ENCODE measurements around the gene TCF12.

TCF12 gene

DNA sequence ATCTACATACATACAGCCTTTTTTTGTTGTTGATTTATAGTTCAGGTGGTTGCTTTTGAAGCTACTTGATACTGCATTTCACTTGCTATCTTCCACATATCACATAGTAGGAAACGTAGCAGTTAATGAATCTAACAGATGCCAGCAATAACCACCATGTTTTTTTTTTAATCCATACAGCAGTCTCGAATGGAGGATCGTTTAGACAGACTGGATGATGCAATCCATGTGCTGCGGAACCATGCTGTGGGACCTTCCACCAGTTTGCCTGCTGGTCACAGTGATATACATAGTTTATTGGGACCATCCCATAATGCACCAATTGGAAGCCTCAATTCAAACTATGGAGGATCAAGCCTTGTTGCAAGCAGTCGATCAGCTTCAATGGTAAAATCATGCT, 334.6 kb downstream of the TCF12 start:
- no peak for DNase-seq (ENCODE audit: low read depth)

DNA sequence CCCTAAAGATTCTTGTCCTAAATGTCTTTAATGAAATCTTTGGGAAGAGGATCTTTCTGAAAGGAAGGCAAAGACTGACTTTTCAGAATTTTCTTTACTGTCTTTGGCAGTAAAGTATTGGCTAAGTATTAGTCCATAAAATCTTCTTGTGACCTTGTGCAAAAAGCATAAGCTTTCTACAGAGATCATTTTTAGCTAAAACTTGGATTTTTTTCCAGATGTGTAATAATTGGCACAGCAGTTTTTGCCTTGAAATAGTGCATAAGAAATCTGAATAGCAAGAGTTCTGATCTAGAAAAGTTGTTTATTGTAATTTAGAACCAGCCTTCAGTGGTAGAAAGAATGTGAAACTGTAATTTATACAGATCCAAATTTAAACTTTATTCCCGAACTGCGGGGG, 335.1 kb downstream of the TCF12 start:
- no peak for DNase-seq (ENCODE audit: low read depth)

DNA sequence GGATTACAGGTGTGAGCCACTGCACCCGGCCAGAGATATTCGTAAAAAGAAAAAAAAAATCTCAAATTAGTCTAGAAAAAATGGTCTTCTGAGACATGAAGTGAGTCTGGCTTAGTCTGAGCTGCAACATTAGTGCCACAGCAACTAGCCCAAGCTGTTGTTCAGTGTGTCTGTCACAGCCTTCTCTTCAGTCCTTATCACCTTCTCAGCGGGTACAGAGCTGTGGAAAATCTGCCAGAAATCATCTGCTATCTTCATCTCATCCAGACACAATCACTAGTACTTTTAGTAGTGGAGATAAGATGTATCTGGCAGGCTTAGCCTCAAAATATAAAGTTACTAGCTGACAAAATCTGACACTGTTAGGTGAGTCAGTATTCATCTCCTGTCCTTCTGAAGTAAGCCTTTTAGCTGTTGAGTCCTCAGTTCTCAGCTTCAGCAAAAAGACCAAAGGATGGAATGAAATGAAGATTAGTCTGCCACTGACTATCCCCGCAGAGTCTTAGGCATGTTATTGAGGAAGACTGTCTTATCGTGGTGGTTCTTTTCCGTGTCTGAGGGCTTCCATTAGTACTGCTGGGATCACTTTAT, 337.4 kb downstream of the TCF12 start:
- no peak for DNase-seq (ENCODE audit: low read depth)

DNA sequence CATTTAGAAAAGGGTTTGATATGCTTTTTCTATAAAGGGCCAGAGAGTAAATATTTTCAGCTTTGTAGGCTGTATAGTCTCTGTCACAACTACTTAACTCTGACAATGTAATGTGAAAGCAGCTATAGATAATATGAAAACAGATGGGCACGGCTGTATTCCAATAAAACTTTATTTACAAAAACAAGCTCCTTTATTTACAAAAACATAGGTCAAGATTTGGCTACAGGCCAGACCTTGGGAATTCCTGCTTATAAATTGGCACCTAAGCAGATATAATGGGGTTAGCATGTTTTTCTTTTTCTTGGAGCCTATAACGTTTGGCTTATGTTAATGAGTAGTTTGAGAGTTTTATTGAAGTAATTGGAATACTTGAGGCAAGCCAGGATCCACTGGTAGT, 338.5 kb downstream of the TCF12 start:
- no peak for DNase-seq (ENCODE audit: low read depth)

DNA sequence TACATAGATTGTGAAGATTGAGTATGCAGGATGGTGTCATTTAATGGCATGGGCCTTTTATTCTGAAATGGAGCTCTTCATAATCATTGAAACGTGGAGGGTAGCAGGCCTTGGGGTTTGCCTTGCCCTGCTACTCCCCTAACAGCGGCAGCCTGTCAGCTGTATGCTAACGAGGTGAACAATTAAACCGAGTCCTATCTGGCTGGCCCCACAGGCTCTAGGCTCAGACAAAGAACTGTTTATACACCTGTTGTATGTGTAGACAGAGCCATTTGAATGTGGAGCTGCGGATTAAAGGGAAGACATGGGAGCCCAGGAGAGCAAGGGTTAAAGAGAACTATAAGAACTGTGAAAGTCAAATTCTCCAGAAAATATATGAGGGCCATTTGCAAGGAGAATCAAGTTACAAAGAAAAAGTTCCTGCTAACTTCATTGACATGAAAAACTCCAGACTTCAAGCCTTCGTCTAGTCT, 341.2 kb downstream of the TCF12 start:
- no peak for DNase-seq (ENCODE audit: low read depth)

DNA sequence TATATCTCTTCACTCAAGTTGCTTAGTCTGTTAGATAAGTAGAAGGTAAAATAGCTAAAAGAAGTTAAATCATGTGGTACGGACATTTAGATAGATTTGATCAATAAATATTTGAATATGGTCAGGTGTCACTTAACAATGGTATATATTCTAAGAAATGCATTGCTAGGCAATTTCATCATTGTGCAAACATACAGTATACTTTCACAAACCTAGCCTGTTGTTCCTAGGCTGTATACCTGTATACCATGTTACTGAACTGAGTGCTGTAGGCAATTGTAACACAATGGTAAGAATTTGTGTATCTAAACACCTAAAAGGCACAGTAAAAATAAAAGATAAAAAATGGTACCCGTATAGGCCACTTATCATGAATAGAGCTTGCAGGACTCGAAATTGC, 345.1 kb downstream of the TCF12 start:
- DNase-seq (ENCODE audit: low read depth), result no peak

DNA sequence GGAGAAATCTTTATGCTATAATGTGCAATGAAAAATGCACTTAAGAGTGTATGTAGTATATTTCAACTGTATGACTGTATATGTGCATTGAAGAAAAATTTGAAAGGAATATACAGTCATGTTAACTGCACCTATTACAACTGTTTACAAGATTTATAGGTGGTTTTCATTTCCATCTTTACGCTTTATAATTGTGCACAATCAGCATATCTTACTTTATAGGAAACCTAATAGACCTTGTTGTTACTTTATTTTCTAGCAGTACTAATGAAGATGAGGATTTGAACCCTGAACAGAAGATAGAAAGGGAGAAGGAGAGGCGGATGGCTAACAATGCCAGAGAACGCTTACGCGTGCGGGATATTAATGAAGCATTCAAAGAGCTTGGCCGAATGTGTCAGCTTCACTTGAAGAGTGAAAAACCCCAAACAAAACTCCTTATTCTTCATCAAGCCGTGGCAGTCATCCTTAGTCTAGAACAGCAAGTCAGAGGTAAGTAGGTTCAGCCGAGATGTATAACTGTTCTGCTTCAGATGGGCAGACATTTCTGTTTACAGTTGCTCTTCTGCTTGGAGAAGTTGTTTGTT, 354.4 kb downstream of the TCF12 start:
- DNase-seq (ENCODE audit: low read depth), result no peak

DNA sequence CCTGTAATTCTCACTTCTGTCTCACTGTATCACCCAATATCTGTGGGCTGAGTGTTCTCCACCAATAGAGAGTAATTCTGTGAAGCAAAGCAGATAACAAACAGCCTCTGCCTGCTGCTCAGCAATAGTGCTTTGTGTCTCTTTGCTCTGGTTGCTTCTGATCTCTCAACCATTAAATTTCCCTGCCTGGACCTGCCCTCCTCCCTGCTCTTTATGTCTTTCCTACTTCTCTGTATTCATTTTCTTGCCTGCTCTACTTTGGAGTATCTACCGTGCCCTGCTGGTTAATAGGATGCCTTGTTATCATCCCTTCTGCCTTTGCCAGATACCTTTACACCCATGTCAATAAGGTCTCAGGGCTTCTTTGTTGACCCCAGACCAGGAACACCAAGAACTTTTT, 355.0 kb downstream of the TCF12 start:
- DNase-seq (ENCODE audit: low read depth), result no peak

DNA sequence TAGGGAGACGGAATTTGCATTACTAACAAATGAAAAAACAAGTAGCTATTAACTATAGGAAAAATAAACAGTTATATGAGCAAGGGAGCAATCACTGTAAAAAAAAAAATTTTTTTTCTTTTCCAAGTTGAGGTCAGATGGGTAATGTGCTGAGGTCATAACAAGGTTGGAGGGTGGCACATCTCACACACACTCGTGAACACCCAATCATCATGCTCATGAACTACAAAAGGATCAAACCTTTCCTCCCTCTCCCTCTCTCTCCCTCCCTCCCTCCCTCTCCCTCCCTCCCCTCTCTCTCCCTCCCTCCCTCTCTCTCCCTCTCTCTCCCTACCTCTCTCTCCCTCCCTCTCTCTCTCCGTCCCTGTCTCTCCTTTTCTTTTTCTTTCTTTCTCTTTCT, 360.0 kb downstream of the TCF12 start:
- DNase-seq (ENCODE audit: low read depth), result no peak

DNA sequence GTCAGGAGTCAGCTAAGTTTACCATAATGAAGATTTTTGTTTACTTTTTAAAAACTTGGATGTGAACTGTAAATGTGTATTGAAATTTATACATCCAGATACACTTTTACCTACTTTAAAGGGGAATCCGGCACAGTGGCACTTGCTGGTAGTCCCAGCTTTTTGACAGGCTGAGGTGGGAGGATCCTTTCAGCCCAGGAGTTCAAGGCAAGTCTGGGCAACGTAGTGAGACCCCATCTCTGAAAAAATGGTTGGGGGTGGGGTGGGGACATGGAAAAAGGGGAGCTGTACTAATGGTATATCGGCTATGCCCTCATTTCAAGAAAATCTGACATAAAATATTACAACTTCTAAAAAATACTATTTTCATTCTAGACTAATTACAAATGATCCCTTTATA, 362.0 kb downstream of the TCF12 start:
- DNase-seq (ENCODE audit: low read depth), result no peak

DNA sequence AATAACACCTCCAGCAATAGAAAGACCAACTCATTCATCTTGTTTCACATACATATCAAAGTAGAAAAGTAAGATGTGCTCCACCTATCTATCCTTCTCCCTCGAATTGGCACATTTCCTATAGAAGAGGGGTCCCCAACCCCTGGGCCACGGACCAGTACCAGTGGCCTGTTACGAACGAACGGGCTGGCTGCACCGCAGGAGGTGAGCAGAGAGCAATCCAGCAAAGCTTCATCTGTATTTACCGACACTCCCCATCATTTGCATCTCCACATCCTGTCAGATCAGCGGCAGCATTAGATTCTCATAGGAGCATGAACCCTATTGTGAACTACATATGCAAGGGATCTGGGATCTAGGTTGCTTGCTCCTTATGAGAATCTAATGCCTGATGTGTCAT, 362.9 kb downstream of the TCF12 start:
- no peak for DNase-seq (ENCODE audit: low read depth)

DNA sequence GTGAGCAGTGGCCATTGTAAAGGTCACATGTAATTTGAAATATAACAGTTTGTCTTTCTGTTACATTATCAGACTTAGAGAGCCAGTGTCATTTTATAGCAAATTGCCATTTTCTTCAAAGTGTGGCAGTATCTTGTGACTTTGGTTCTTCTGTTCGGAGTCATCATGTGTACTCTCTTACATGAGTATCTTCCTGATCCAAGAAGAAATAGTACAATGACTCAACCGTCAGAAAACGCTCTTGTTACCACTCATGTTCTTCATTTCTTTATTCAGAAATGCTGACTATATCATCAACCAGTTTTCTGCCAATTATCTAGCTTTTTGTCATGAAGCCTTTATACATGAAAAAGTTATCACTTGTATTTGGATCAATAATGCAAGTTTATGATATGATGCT, 364.2 kb downstream of the TCF12 start:
- no peak for DNase-seq (ENCODE audit: low read depth)

DNA sequence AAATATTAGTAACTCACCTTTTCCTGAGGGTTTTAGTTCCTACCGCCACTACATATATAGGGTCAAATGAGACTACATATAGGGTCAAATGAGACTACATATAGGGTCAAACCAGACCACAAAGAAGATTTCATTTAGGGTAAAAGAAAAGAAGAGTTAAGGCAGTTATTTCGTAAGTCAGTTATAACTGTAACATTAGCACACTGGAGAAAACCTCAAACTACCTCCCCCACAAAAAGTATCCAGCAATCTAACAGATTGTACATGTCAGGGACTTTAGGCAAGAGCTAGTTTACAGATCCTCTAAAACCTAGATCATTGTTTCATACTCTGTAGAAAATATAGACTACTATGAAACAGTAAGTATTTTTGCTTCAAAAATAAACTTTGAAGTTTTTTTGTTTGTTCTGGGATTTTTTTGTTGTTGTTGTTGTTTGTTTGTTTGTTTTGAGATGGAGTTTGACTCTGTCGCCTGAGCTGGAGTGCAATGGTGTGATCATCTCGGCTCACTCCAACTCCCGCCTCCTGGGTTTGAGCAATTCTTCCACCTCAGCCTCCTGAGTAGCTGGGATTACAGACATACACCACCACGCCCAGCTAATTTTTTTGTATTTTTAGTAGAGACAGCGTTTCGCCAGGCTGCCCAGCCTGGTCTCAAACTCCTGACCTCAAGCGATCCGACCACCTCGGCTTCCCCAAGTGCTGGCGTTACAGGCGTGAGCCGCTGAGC, 365.5 kb downstream of the TCF12 start:
- DNase-seq (ENCODE audit: low read depth), result no peak

DNA sequence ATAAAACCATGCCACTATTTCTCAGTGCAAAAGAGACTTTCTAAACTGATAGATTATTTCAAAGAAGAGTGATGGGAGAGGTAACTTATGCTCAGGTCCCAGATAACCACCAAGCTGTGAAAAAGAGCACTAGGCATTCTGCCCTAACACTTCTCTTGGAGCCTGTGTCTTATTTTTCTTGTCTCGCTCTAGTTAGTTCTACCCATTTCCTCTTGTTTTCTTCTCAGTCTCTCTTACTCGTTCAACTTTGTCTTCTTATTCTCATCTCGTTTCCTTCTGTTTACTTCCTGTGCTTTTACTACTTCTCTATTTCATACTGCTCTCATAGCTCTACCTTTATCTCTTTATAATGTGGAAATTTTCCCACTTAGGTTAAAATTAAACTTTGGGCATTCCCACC, 366.1 kb downstream of the TCF12 start:
- no peak for DNase-seq (ENCODE audit: low read depth)

DNA sequence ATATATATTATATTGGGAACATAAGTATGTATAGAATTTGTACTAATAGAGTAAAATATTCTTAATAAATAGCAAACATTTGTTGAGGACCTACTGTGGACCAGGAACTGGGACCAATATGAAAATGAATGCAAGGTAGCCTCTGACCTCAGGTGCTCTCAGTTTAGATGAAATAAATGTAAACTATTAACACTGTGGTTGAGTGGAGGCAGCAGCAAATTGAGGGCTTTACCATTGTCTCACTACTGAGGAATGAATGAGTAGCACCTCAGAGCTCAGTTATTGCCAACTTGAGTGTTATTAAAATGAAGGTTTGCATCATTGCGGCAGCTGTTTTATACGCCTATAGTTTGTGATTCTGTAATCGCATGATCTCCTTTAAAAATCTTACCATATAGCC, 366.9 kb downstream of the TCF12 start:
- DNase-seq (ENCODE audit: low read depth), result no peak

DNA sequence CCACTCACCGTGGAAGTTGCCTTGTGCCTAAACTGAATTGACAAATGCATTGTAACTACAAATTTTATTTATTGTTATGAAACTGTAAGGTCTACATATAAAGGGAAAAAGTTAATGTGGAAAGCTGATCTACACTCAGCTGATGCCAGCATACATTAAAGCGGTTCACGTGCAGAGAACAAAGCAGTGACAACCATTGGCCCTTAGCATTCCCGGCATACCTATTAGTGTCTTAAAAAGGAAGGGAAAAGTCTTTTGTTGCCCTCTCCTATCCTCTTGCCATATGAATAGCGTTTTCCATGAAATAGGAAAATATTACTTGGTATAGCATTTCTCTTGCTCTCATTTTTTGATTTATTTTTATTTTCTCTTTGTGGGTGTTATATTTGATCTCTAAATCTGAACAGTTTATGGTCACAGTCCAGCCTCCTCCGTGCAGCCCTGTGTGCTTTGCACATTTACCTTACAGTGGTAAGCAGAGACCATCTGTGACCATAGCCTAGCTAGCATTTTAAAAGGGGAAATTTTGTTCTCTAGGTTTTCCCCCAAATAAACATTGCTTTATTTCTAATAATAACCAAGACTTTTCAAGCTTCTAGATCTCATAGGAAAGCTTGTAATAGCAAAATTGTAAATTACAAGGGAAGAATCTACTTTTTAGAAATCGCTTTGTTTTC, 368.1 kb downstream of the TCF12 start:
- no peak for DNase-seq (ENCODE audit: low read depth)

DNA sequence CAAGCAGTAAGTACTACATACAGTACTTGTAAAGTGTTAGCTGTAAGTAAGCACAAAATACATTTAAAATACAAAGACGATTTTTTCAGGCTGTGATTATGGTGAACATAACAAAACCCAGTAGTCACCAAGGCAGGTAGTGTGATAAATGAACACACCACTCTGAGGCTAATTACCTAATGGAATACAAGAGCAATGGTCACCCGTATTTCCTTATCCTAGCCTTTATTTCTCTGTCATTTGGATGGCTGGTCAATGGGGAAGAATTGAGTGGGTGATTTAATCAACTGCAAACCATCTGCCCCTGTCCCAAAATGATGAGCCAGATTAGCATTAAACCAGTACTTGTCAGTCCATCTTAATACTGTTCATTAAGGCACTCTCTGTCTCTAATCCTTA, 368.7 kb downstream of the TCF12 start:
- no peak for DNase-seq (ENCODE audit: low read depth)

DNA sequence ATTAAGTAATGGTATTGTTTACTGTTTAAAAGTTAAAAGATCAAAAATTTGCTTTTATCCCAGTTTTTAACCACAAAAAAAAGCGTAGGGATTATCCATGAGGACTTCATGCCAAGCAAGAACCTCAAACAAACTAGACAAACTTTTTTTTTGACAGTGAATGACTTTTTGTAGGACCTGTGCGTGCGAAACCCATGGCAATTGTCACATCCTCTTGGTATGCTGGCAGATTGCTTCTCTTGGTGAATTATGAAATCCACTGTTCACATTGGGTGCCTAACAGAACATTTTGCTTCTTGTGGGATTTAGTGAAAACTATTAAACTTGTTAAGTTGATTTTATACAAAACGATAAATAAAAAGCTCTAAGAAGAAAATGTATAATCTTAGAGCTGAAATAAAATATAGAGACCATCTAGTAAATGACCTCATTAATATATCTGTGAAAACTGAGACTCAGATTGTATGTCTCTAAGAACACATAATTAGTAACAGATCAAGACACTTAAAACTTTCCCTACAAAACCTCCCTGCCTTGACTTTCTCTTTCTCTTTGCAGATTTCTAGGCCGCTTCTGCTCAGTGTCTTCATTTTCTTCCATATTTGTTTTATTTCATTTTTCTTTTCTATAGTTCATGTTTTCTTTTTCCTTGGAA, 370.6 kb downstream of the TCF12 start:
- DNase-seq (ENCODE audit: low read depth), result no peak

DNA sequence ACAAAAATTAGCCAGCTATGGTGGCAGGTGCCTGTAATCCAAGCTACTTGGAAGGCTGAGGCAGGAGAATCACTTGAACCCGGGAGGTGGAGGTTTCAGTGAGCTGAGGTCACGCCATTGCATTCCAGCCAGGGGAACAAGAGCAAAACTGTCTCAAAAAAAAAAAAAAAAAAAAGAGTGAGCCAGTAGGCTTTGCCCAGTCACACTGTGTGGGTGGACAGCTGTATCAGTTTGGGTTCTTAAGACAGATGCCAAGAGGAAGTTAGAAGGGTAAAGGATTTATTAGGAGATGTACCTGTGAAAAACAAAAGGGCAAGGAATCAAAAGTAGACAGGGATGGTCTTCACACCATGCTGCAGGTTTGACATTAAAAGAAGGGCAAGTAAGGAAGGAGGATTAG, 371.7 kb downstream of the TCF12 start:
- no peak for DNase-seq (ENCODE audit: low read depth)

DNA sequence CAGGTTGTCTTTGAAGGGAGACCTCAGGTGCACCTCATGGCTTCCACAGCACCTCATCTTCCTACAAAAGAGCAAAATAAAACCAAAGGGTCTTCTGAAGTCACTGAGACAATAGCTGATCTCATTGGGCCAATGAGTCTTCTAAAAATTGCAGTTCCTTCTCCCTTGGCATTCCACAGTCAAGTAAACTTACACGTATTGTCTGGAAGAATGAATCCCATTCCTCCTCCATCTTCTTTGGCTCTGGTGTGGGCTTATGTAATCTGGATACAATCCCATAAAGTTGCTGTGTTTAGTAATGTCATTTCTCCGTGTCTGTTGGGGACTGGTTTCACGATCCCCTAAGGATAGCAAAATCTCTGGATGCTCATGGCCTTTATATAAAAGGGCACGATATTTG, 372.4 kb downstream of the TCF12 start:
- no peak for DNase-seq (ENCODE audit: low read depth)

DNA sequence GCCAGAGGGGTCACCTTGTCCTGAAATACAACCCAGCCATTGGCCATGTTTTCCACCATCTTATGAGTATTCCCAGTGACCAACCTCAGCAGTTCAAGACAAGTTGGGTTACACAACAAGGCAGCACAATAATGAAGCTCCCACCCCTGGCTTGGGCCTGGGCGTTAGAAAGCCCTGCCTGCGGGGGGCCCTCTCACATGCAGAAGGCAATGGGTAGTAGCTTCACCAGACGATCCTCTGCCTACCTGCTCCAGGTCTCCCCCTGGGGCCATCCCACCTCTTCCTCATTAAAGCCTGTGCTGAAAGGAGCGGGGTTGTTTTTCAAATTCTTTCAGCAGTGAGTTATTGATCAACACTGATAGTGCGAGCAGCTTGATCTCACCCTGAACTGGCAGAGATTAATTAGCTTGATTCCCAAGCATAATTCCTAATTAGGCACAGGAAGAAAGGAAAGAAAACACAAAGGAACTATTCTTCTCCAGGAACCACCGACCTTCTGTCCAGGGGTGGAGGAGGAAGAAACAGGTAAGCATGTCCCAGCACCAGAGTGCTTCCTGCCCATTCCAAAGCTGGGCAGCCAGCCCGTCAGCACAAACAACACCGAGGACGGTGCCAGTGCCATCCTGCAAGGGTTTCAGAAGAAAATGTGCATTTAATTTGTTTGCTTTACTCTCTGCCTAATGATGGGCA, 378.2 kb downstream of the TCF12 start:
- no peak for DNase-seq (ENCODE audit: low read depth)

DNA sequence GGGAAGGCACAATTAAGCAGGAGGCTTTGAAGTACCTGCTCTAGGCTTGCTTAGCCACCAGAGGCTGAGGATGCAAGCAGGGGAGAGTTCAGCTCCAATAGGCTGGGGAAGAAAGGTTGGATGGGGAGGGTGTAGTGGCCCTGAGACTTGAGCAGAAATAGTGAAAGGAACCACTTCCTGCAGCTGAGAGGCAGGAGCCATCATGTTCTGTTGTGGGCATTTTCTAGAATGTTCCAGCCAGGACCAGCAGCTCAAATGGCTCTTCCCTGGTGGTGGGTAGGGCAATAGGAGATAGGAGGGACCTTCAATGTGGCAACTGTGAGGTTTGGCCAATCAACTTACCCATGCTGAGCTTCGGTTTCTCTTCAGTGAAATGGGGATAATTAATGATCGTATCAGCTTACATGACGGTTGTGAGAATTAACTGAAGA, 378.7 kb downstream of the TCF12 start:
- no peak for DNase-seq (ENCODE audit: low read depth)
